ENCODE measurements around the gene NEU4. TPM values are rescaled to one million over a fixed set of nuclear protein-coding genes. Genes with fewer than 3 reads are reported as not detected.

Gene NEU4
- polyA plus RNA-seq, 4 donors: 0.65 to 102 (median 42.8) TPM

DNA sequence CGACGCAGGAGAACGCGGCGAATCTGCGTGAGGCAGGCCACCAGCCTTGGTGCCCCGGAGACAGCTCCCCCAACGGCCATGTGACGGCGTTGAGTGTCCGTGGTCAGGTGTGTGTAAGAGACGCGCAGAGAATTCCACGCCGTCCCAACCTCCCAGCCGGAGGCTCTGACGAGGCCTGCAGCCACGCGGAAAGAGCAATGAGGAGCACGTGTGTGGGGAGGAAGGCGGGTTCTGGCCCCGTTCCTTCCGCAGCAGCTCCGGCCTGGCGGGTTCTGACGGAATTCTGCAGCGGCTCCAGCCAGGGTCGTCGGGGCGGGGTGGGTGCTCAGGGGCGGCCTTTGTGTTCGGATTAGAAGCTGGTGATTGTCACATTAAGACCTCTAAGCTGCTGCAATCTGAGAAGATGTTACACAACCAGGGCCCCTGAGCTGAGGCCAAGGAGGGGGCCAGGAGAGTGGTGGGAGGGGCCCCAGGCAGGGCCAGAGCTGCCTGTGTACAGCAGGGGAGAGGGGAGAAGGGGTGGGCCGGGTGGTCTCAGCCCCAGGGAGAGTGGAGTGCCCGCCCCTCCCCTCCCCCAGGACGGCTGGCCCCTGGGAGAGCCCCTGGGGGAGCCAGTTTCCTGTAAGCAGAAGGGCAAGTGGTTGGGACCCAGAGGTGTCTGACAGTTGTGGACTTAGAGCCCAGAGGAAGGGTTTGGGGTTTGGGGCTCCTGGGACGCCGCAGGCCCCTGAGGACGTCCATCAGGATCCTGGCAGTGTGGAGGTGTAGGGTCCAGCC lies 37.5 kb upstream of the NEU4 start:
- peak in 1 of 2 donors; percentile 26 for DNase-seq
- no peaks in the 10 kb centered on the region for H3K27me3 ChIP-seq (ENCODE audit: control insufficient read depth in 3 of 3, insufficient read depth in 3 of 3, low read length in 3 of 3)
- peaks cover 0 to 18% (median 2%) of the 10 kb centered on the region in 3 donors for H3K4me1 ChIP-seq (ENCODE audit: control insufficient read depth in 3 of 3, insufficient read depth in 2 of 3, low read depth in 1 of 3, low read length in 2 of 3)
- H3K4me3 ChIP-seq (ENCODE audit: low read depth in 1 of 3, low read length in 3 of 3): no peak overlapping the region
- WGBS, 3 donors: 68 to 76% (median 73%) methylated on average over 37 to 38 of the region's 38 CpGs
- FAIRE-seq: no peak
- no peaks in the 10 kb centered on the region for H3K9me3 ChIP-seq (ENCODE audit: control insufficient read depth in 2 of 2, insufficient read depth in 1 of 2, low read depth in 1 of 2, low read length in 1 of 2)
- H3K36me3 ChIP-seq (ENCODE audit: control insufficient read depth in 3 of 3, insufficient read depth in 2 of 3, low read depth in 1 of 3, low read length in 3 of 3): peaks cover 0 to 9% (median 0%) of the 10 kb centered on the region in 3 donors
- H3K27ac ChIP-seq (ENCODE audit: low read depth in 1 of 3, low read length in 2 of 3): no peak overlapping the region

GRCh38 chr2:241772063-241772499 lies 36.9 kb upstream of the NEU4 start:
- Histone ChIP-seq H3K9me3 (ENCODE audit: control insufficient read depth in 2 of 2, insufficient read depth in 1 of 2, low read depth in 1 of 2, low read length in 1 of 2) (no peaks in the 10 kb centered on the region), H3K27me3 (ENCODE audit: control insufficient read depth in 3 of 3, insufficient read depth in 3 of 3, low read length in 3 of 3) (peaks cover 0 to 2% (median 0%) of the 10 kb centered on the region in 3 donors), H3K36me3 (ENCODE audit: control insufficient read depth in 3 of 3, insufficient read depth in 2 of 3, low read depth in 1 of 3, low read length in 3 of 3) (peaks cover 0 to 9% (median 0%) of the 10 kb centered on the region in 3 donors), H3K27ac (ENCODE audit: low read depth in 1 of 3, low read length in 2 of 3) (no peak overlapping the region), H3K4me3 (ENCODE audit: low read depth in 1 of 3, low read length in 3 of 3) (no peak overlapping the region), H3K4me1 (ENCODE audit: control insufficient read depth in 3 of 3, insufficient read depth in 2 of 3, low read depth in 1 of 3, low read length in 2 of 3) (peaks cover 0 to 18% (median 2%) of the 10 kb centered on the region in 3 donors)
- DNase-seq: peak in 1 of 2 donors; percentile 9
- WGBS, 3 donors: 11 to 34% (median 17%) methylated on average over 9 of the region's 9 CpGs
- no peak for FAIRE-seq

- FAIRE-seq (no peak), DNase-seq (peak in 1 of 2 donors; percentile 11)
- Histone ChIP-seq H3K9me3 (ENCODE audit: control insufficient read depth in 2 of 2, insufficient read depth in 1 of 2, low read depth in 1 of 2, low read length in 1 of 2) (no peaks in the 10 kb centered on the region), H3K36me3 (ENCODE audit: control insufficient read depth in 3 of 3, insufficient read depth in 2 of 3, low read depth in 1 of 3, low read length in 3 of 3) (no peaks in the 10 kb centered on the region), H3K4me1 (ENCODE audit: control insufficient read depth in 3 of 3, insufficient read depth in 2 of 3, low read depth in 1 of 3, low read length in 2 of 3) (peaks cover 0 to 18% (median 2%) of the 10 kb centered on the region in 3 donors), H3K4me3 (ENCODE audit: low read depth in 1 of 3, low read length in 3 of 3) (no peak overlapping the region), H3K27ac (ENCODE audit: low read depth in 1 of 3, low read length in 2 of 3) (no peak overlapping the region), H3K27me3 (ENCODE audit: control insufficient read depth in 3 of 3, insufficient read depth in 3 of 3, low read length in 3 of 3) (peaks cover 0 to 2% (median 0%) of the 10 kb centered on the region in 3 donors)
- WGBS, 3 donors: 20 to 64% (median 42%) methylated on average over 24 to 29 of the region's 29 CpGs
Observed at GRCh38 chr2:241773511-241774418, 35.2 kb upstream of the NEU4 start.

DNA sequence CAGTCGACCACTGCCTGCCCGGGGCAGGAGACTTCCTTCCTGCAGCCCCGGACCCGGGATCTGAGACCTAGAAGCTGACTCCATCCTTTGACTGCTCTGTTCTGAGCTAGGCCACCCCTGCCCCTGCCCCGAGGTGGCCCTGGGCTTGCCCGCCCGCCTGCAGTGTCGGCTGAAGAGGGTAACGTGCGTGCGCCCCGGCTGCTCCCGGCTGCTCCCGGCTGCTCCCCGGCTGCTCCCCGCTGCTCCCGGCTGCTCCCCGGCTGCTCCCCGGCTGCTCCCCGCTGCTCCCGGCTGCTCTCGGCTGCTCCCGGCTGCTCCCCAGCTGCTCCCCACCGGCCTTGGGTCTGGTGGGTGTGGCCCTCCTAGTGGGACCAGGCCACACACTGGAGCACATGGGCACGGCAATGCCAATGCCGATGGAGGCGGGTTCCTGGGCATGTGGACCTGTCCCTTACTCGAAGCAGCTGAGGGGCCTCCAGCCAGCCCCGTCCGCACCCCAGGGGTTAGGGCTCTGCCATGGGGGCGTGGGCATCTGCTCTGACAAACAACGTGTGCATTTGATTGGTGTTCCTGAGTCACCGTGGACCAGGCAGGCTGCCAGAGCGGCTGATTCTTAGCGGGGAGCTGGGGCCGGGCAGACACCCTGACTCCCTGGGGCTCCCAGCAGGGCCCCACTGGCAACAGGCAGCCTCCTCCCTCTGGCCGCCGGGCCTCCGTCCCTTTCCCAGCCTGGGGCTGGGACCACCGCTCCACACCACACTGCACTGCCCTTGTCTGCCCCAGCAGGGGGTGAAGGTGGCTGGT lies 34.4 kb upstream of the NEU4 start:
- Histone ChIP-seq H3K4me1 (ENCODE audit: control insufficient read depth in 3 of 3, insufficient read depth in 2 of 3, low read depth in 1 of 3, low read length in 2 of 3) (peaks cover 0 to 18% (median 2%) of the 10 kb centered on the region in 3 donors), H3K9me3 (ENCODE audit: control insufficient read depth in 2 of 2, insufficient read depth in 1 of 2, low read depth in 1 of 2, low read length in 1 of 2) (no peaks in the 10 kb centered on the region), H3K36me3 (ENCODE audit: control insufficient read depth in 3 of 3, insufficient read depth in 2 of 3, low read depth in 1 of 3, low read length in 3 of 3) (no peaks in the 10 kb centered on the region), H3K4me3 (ENCODE audit: low read depth in 1 of 3, low read length in 3 of 3) (no peak overlapping the region), H3K27ac (ENCODE audit: low read depth in 1 of 3, low read length in 2 of 3) (no peak overlapping the region), H3K27me3 (ENCODE audit: control insufficient read depth in 3 of 3, insufficient read depth in 3 of 3, low read length in 3 of 3) (peaks cover 0 to 2% (median 0%) of the 10 kb centered on the region in 3 donors)
- WGBS, 3 donors: 40 to 64% (median 53%) methylated on average over 36 to 40 of the region's 40 CpGs
- FAIRE-seq (no peak), DNase-seq (peak in 1 of 2 donors; percentile 7)

DNA sequence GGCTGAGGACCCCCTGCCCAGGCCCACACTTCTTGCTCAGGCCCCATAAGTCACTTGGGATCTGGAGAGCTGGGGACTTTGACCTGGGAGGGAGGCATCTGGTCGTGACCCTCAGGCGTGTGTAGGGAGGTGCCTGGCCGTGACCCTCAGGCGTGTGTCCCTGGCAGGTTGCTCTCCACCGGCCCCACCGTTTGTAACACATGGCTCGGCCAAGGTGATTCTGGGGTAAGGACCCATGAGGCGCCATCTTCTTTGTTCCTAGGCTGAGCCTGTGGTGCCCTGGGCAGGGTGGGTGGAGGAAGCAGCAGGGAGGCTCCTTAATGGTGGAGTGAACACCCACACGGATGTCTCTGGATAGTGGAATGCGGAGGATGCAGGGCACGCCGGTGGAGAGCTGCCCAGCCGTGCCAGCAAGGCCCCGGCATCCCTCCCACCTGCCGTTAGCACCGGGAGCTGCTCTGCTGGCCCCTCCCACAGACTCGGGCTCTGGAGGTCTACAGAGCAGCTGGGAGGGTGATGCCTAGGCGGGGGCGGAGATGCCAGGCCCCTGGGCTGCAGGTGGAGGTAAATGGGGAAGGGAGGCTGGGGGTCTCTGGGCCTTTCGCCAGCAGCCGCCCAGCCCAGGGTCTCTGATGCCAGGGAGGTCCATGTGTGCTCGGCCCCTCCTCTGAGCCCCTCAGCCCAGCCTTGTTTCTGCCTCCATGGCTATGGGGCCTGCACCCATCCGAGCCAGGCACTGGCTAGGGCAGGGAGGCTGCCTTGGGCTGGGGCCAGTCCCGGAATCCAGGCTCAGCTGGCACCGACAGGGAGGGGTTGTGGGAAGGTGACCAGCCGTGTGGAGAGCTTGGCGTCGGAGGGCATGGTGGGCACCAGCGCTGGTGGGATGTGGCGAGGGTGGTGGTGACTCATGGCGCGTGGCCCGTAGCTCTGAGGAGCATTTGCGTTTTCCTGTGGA lies 33.5 kb upstream of the NEU4 start:
- FAIRE-seq (no peak), DNase-seq (no peak)
- Histone ChIP-seq H3K27me3 (ENCODE audit: control insufficient read depth in 3 of 3, insufficient read depth in 3 of 3, low read length in 3 of 3) (peaks cover 0 to 2% (median 0%) of the 10 kb centered on the region in 3 donors), H3K9me3 (ENCODE audit: control insufficient read depth in 2 of 2, insufficient read depth in 1 of 2, low read depth in 1 of 2, low read length in 1 of 2) (no peaks in the 10 kb centered on the region), H3K4me1 (ENCODE audit: control insufficient read depth in 3 of 3, insufficient read depth in 2 of 3, low read depth in 1 of 3, low read length in 2 of 3) (peaks cover 0 to 18% (median 2%) of the 10 kb centered on the region in 3 donors), H3K4me3 (ENCODE audit: low read depth in 1 of 3, low read length in 3 of 3) (no peak overlapping the region), H3K36me3 (ENCODE audit: control insufficient read depth in 3 of 3, insufficient read depth in 2 of 3, low read depth in 1 of 3, low read length in 3 of 3) (no peaks in the 10 kb centered on the region), H3K27ac (ENCODE audit: low read depth in 1 of 3, low read length in 2 of 3) (no peak overlapping the region)
- 57 to 79% (median 75%) methylated on average over 27 to 34 of the region's 34 CpGs for WGBS, 3 donors

GRCh38 chr2:241776336-241777169 lies 32.4 kb upstream of the NEU4 start, which contains the start of gene GAL3ST2:
GAL3ST2 (plus strand) TSS chr2:241776822; CDS start chr2:241776956, 134 bp downstream.
- H3K27ac ChIP-seq (ENCODE audit: low read depth in 1 of 3, low read length in 2 of 3): no peak within 1 kb of the TSS
- H3K4me3 ChIP-seq (ENCODE audit: low read depth in 1 of 3, low read length in 3 of 3): no peak within 1 kb of the TSS
- peaks cover 0 to 2% (median 0%) of the 10 kb centered on the region in 3 donors for H3K27me3 ChIP-seq (ENCODE audit: control insufficient read depth in 3 of 3, insufficient read depth in 3 of 3, low read length in 3 of 3)
- H3K4me1 ChIP-seq (ENCODE audit: control insufficient read depth in 3 of 3, insufficient read depth in 2 of 3, low read depth in 1 of 3, low read length in 2 of 3): peaks cover 0 to 9% (median 2%) of the 10 kb centered on the region in 3 donors
- WGBS, 3 donors: 36 to 72% (median 57%) methylated on average over 26 to 27 of the region's 27 CpGs
- peaks cover 0 to 3% of the 10 kb centered on the region in 2 donors for H3K9me3 ChIP-seq (ENCODE audit: control insufficient read depth in 2 of 2, insufficient read depth in 1 of 2, low read depth in 1 of 2, low read length in 1 of 2)
- DNase-seq: no peak
- H3K36me3 ChIP-seq (ENCODE audit: control insufficient read depth in 3 of 3, insufficient read depth in 2 of 3, low read depth in 1 of 3, low read length in 3 of 3): no peaks in the 10 kb centered on the region
- no peak for FAIRE-seq

Data from small intestine (tissue), 7 donors.